ENCODE measurements around the gene TNFRSF12A. TPM values are rescaled to one million over a fixed set of nuclear protein-coding genes. Genes with fewer than 3 reads are reported as not detected.

TNFRSF12A gene
- total RNA-seq, 1 experiment from 2014 or later = 62.5 TPM

GRCh38 chr16:3023415-3023668 is 3.2 kb downstream of the TNFRSF12A start:
- Histone ChIP-seq H3K4me3 (ENCODE audit: low read depth, low read length) (peak overlapping the region; percentile 69), H3K9me3 (no peaks in the 10 kb centered on the region), H3K27me3 (replicated peaks; ENCODE audit: control insufficient read depth, insufficient read depth, low read length) (no peaks in the 10 kb centered on the region), H3K4me1 (peaks cover 26% of the 10 kb centered on the region), H3K36me3 (ENCODE audit: control insufficient read depth, insufficient read depth, low read length) (peaks cover 6% of the 10 kb centered on the region)
- peak in 1 of 2 experiments; percentile 62 for DNase-seq
- Mint-ChIP-seq H3K36me3 (ENCODE audit: insufficient read depth, unreplicated experiment) (peaks cover 81% of the 10 kb centered on the region), H3K4me1 (ENCODE audit: low read depth, unreplicated experiment) (peaks cover 24% of the 10 kb centered on the region), H3K9me3 (ENCODE audit: unreplicated experiment) (no peaks in the 10 kb centered on the region), H3K4me3 (ENCODE audit: unreplicated experiment) (peak overlapping the region; percentile 72), H3K27me3 (ENCODE audit: insufficient read depth, unreplicated experiment) (no peaks in the 10 kb centered on the region), H3K27ac (ENCODE audit: unreplicated experiment) (peak overlapping the region; percentile 89)
- no peak for TF ChIP-seq CTCF (IDR thresholded peaks at IDR 0.05; ENCODE audit: insufficient read depth in 1 of 2, low read depth in 1 of 2, low read length in 1 of 2, severe bottlenecking in 1 of 2, unreplicated experiment in 1 of 2)
- intact Hi-C loops (cut with micrococcal nuclease; ENCODE audit: unreplicated experiment) = no loop called here
- CTCF ChIA-PET = interaction anchor here (1.1 to 6.9 kb wide), 3 partner anchors 8 to 54 kb away, joined by 3 to 113 read pairs (median 33); no protein-coding TSS in a partner anchor
- BruUV-seq (replicated peaks) = no TSS peak
- POLR2A ChIA-PET = interaction anchor here (0.6 to 5.8 kb wide), 4 partner anchors 13 to 135 kb away, joined by 3 to 83 read pairs (median 8); no protein-coding TSS in a partner anchor

- peak within 1 kb of the TSS; percentile 89 for H3K27ac Mint-ChIP-seq (ENCODE audit: unreplicated experiment)
- no peaks in the 10 kb centered on the region for H3K27me3 Mint-ChIP-seq (ENCODE audit: insufficient read depth, unreplicated experiment)
- CTCF ChIA-PET = interaction anchor here (1.0 to 6.9 kb wide), 4 partner anchors 7 to 54 kb away, joined by 3 to 113 read pairs (median 18); no protein-coding TSS in a partner anchor
- DNase-seq = peak; percentile 95 to 97
- Histone ChIP-seq H3K27me3 (replicated peaks; ENCODE audit: control insufficient read depth, insufficient read depth, low read length) (no peaks in the 10 kb centered on the region), H3K4me1 (peaks cover 26% of the 10 kb centered on the region), H3K36me3 (ENCODE audit: control insufficient read depth, insufficient read depth, low read length) (peaks cover 8% of the 10 kb centered on the region), H3K9me3 (no peaks in the 10 kb centered on the region), H3K4me3 (ENCODE audit: low read depth, low read length) (peak within 1 kb of the TSS; percentile 69)
- peaks cover 24% of the 10 kb centered on the region for H3K4me1 Mint-ChIP-seq (ENCODE audit: low read depth, unreplicated experiment)
- H3K36me3 Mint-ChIP-seq (ENCODE audit: insufficient read depth, unreplicated experiment) = peaks cover 87% of the 10 kb centered on the region
- intact Hi-C loops (cut with micrococcal nuclease; ENCODE audit: unreplicated experiment) = loop anchor here (1.0 kb wide), 1 partner anchor 43 kb away; no protein-coding TSS in a partner anchor
- TSS peak; percentile 40 for BruUV-seq (replicated peaks)
- H3K4me3 Mint-ChIP-seq (ENCODE audit: unreplicated experiment) = peak within 1 kb of the TSS; percentile 72
- POLR2A ChIA-PET = interaction anchor here (0.6 to 5.8 kb wide), 5 partner anchors 14 to 134 kb away, joined by 3 to 83 read pairs (median 6); partner anchors contain the start of gene ZNF213
- no peaks in the 10 kb centered on the region for H3K9me3 Mint-ChIP-seq (ENCODE audit: unreplicated experiment)
- TF ChIP-seq CTCF (IDR thresholded peaks at IDR 0.05; ENCODE audit: insufficient read depth in 1 of 2, low read depth in 1 of 2, low read length in 1 of 2, severe bottlenecking in 1 of 2, unreplicated experiment in 1 of 2) = no peak
Measured at GRCh38 chr16:3023669-3024478, 3.7 kb downstream of the TNFRSF12A start, which contains the start of the genes HCFC1R1 and THOC6. HCFC1R1 (minus strand) TSS chr16:3023942; CDS start chr16:3023941, 1 bp downstream. THOC6 (plus strand) TSS chr16:3024035; CDS start chr16:3024327, 292 bp downstream.

- Mint-ChIP-seq H3K36me3 (ENCODE audit: insufficient read depth, unreplicated experiment) (peaks cover 84% of the 10 kb centered on the region), H3K4me1 (ENCODE audit: low read depth, unreplicated experiment) (peaks cover 24% of the 10 kb centered on the region), H3K27ac (ENCODE audit: unreplicated experiment) (no peak overlapping the region), H3K27me3 (ENCODE audit: insufficient read depth, unreplicated experiment) (no peaks in the 10 kb centered on the region), H3K9me3 (ENCODE audit: unreplicated experiment) (no peaks in the 10 kb centered on the region), H3K4me3 (ENCODE audit: unreplicated experiment) (peak overlapping the region; percentile 37)
- BruUV-seq (replicated peaks) = no TSS peak
- DNase-seq = no peak
- Histone ChIP-seq H3K4me3 (ENCODE audit: low read depth, low read length) (no peak overlapping the region), H3K4me1 (peaks cover 24% of the 10 kb centered on the region), H3K9me3 (no peaks in the 10 kb centered on the region), H3K36me3 (ENCODE audit: control insufficient read depth, insufficient read depth, low read length) (peaks cover 8% of the 10 kb centered on the region), H3K27me3 (replicated peaks; ENCODE audit: control insufficient read depth, insufficient read depth, low read length) (no peaks in the 10 kb centered on the region)
- ChIA-PET CTCF (interaction anchor here (0.7 to 6.9 kb wide), 2 partner anchors 20 to 44 kb away, joined by 6 to 113 read pairs; no protein-coding TSS in a partner anchor), POLR2A (no interaction called here)
- TF ChIP-seq CTCF (IDR thresholded peaks at IDR 0.05; ENCODE audit: insufficient read depth in 1 of 2, low read depth in 1 of 2, low read length in 1 of 2, severe bottlenecking in 1 of 2, unreplicated experiment in 1 of 2) = no peak
- intact Hi-C loops (cut with micrococcal nuclease; ENCODE audit: unreplicated experiment) = no loop called here
Measured at GRCh38 chr16:3025032-3026002, 5.1 kb downstream of the TNFRSF12A start.

Data from Caco-2 (cell line).